Subcutaneous abdominal adipose tissue (tissue), 5 donors: ENCODE measurements around the gene KHSRP.

Experiments used
- H3K27ac ChIP-seq: one replicate; pipeline ENCODE4 v1.7.0; 2013; ENCODE audit warnings: low read depth, mild to moderate bottlenecking, inconsistent platforms, low read length, moderate library complexity
- H3K27me3 ChIP-seq, 5 donors: one replicate each; pipeline ENCODE4 v1.7.0; 2013; ENCODE audit warnings: low read length in 5 of 5, inconsistent platforms in 1 of 5; ENCODE audit not compliant: control insufficient read depth in 5 of 5, insufficient read depth in 4 of 5
- H3K36me3 ChIP-seq, 5 donors: one replicate each; pipeline ENCODE4 v1.7.0; 2013; ENCODE audit warnings: low read length in 5 of 5; ENCODE audit not compliant: control insufficient read depth in 5 of 5, insufficient read depth in 5 of 5
- H3K4me1 ChIP-seq, 5 donors: one replicate each; pipeline ENCODE4 v1.7.0; 2013; ENCODE audit warnings: low read length in 5 of 5, mild to moderate bottlenecking in 3 of 5, moderate library complexity in 1 of 5; ENCODE audit not compliant: control insufficient read depth in 5 of 5, insufficient read depth in 5 of 5
- H3K4me3 ChIP-seq, 5 donors: one replicate each; pipeline ENCODE4 v1.7.0; 2013; ENCODE audit warnings: low read length in 5 of 5, low read depth in 1 of 5
- H3K9ac ChIP-seq, 5 donors: one replicate each; pipeline ENCODE4 v1.7.0; 2013; ENCODE audit warnings: low read length in 5 of 5, mild to moderate bottlenecking in 4 of 5, moderate library complexity in 3 of 5
- H3K9me3 ChIP-seq, 5 donors: one replicate each; pipeline ENCODE4 v1.7.0; 2013; ENCODE audit warnings: low read length in 5 of 5; ENCODE audit not compliant: control insufficient read depth in 5 of 5
- donor health status: healthy.
- donor health status: healthy.
- donor health status: healthy.
- donor health status: healthy.
- donor health status: healthy.

Gene KHSRP

DNA sequence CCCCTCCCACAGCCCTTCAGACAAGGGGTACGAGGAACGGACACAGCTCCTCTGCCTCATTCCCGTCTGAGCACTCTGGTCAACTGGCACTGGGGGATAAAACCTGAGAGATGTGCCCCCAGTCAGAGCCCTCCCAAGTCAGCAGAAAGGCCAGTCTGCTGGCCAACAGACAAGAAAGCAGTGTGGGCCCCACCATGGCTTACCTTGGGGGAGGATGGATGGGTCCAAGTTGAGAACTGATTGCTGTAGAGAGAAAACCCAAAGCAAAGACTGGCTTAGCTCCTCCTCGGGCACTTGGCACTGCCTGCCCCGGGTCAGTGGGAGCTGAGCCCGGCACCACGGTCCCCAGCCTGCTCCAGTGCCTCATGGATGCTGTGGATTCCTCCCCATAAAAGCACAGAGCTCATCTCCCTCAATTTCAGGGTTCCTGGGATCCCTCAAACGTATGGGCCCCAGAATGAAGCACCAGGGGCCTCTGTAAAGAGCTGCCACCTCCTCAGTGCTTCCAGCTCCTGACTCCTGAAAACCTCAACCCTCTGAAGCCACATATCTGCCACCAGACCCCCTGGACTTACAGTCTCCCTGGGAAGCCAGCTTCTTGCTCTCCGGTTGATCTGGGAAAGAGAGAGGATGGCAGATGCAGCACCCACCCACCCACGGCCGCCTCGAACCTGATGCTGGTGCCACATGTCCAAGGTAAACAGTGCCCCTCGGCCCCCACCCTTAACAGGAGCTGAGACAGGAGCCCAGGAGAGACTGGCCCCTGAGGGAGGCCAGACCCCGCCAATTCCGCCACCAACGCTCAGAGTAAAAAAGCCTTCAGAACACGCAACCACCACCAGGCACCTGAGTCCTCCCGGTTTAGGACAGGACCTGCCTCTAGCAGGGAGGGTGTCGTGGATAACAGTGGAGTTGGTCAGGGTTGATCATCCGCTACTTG, 3.3 kb downstream of the KHSRP start:
- Histone ChIP-seq H3K27ac (no peak overlapping the region), H3K36me3 (peaks cover 0 to 59% (median 58%) of the 10 kb centered on the region in 5 donors), H3K9ac (peak overlapping the region in 3 of 5 donors; percentile 9 to 86 (median 57)), H3K4me3 (no peak overlapping the region), H3K4me1 (peaks cover 2 to 43% (median 29%) of the 10 kb centered on the region in 5 donors), H3K9me3 (peaks cover 0 to 3% (median 0%) of the 10 kb centered on the region in 5 donors), H3K27me3 (no peaks in the 10 kb centered on the region)

GRCh38 chr19:6418562-6418932, 6.1 kb downstream of the KHSRP start:
- Histone ChIP-seq H3K27ac (no peak overlapping the region), H3K9me3 (no peaks in the 10 kb centered on the region), H3K4me3 (no peak overlapping the region), H3K27me3 (no peaks in the 10 kb centered on the region), H3K36me3 (peaks cover 0 to 82% (median 79%) of the 10 kb centered on the region in 5 donors), H3K4me1 (peaks cover 0 to 33% (median 24%) of the 10 kb centered on the region in 5 donors), H3K9ac (no peak overlapping the region)

- Histone ChIP-seq H3K9me3 (no peaks in the 10 kb centered on the region), H3K27ac (no peak overlapping the region), H3K27me3 (no peaks in the 10 kb centered on the region), H3K36me3 (peaks cover 0 to 82% (median 79%) of the 10 kb centered on the region in 5 donors), H3K4me3 (no peak overlapping the region), H3K4me1 (peaks cover 0 to 27% (median 18%) of the 10 kb centered on the region in 5 donors), H3K9ac (no peak overlapping the region)
Measured at GRCh38 chr19:6417713-6418561, 6.7 kb downstream of the KHSRP start.

DNA sequence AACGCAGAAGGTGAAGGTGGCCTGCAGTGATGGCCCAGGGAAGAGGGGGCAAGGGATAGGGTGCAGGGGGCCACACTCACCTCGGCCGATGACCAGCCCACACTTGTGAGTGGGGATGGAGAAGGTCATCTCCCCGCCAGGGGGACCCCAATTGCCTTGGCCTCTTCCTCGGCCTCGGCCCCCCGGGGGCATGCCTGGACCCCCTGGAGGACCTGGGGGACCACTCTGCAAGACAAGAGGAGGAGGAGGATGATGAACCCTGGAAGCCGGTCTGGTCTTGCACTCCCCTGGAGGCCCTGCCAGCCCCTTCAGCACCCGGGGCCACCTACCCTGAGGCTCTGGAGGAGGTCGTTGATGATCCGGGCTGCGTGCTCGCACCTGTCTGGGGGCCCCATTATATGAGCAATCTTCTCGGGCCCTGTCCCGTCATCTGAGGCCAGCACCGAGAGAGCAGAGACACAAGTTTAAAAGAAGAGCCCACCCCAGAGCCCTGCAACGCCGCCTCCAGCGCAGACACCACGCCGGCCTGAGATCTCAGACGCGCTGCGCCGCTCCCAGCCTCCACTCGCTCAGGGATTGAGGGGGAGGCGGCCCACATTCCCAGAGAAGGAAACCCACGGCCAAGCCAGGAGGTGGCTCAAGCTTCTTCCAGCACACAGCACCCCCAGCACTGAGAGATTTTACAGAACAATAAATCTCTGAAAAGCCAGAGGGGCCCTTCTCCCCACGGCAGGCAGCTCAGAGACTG, 7.8 kb downstream of the KHSRP start:
- peaks cover 0 to 78% (median 76%) of the 10 kb centered on the region in 5 donors for H3K36me3 ChIP-seq
- H3K9ac ChIP-seq, result no peak overlapping the region

DNA sequence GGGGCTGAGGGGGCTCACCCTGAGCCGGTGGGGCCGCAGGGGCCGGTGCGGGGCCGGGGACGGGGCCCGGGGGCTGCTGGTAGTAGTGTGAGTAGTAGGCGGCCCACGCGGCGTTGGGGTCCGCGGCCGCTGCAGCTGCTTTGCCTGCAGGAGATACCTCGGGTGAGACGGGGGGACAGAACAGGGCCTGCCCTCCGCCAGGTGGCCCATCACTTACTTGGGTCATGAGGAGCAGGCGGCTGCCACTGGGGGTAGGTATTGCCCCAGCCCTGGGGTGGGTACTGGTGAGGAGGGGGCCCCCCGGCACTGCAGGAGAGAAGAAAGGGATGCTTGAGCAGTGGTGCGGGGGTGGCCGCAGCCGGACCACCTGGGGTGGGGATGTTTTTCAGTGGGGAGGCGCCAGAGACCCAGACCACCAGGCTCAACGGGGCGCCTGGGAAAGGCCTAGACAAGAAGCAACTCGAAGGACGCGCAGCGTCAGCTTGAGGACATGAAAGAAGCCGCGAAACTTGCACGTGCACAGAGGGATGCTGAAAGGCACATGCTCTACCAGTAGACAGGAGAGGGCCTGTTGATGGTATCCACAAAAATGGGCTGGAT, 8.9 kb downstream of the KHSRP start:
- Histone ChIP-seq H3K9ac (no peak overlapping the region), H3K4me3 (no peak overlapping the region), H3K9me3 (no peaks in the 10 kb centered on the region), H3K4me1 (peaks cover 0 to 10% (median 8%) of the 10 kb centered on the region in 5 donors), H3K27me3 (no peaks in the 10 kb centered on the region), H3K36me3 (peaks cover 0 to 66% (median 66%) of the 10 kb centered on the region in 5 donors), H3K27ac (no peak overlapping the region)

More for the DNA sequence above, 7.8 kb downstream of the KHSRP start:
- H3K27ac ChIP-seq, result no peak overlapping the region
- peaks cover 0 to 16% (median 13%) of the 10 kb centered on the region in 5 donors for H3K4me1 ChIP-seq
- H3K4me3 ChIP-seq, result no peak overlapping the region
- no peaks in the 10 kb centered on the region for H3K9me3 ChIP-seq
- no peaks in the 10 kb centered on the region for H3K27me3 ChIP-seq

DNA sequence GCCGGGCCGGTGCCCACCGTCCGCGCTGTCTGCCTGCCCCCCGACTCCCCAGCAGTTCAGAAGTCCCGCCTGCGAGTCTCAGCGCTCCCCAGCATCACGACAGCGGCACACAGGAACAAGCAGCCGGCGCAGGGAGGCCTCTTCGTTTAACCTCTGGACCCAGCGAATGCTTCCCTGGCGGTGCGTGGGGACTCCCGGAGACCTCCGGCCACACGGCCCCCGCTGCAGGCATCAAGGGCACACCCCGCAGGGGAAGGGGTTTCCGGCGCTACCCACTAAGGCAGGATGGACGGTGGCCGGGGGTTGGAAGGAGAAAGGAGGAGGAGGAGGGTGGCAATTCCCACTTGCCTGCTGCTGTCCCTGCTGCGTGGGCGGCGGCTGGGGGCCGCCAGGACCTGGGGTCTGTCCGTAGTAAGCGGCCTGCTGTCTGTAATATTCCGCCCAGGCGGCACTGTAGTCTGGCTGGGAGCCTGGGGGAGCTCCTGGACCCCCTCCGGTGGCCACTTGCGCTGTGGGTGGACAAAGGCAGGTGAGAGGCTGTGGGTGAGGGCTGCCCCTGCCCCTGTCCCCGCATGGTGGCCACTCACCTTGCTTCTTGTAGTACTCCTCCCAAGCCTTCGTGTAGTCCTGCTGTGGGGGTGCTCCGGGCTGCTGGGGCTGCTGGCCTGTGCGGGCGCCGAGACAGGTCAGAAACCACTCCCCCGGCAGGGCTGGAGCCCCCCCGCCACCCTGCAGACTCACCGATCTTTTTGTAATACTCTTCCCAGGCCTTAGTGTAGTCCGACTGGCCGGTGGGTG, 9.6 kb downstream of the KHSRP start:
- H3K27ac ChIP-seq, result no peak overlapping the region
- H3K9me3 ChIP-seq, result no peaks in the 10 kb centered on the region
- H3K4me1 ChIP-seq, result peaks cover 0 to 10% (median 2%) of the 10 kb centered on the region in 5 donors
- no peak overlapping the region for H3K9ac ChIP-seq
- no peak overlapping the region for H3K4me3 ChIP-seq
- no peaks in the 10 kb centered on the region for H3K27me3 ChIP-seq
- H3K36me3 ChIP-seq, result peaks cover 0 to 59% (median 59%) of the 10 kb centered on the region in 5 donors

GRCh38 chr19:6413721-6414643, 10.6 kb downstream of the KHSRP start:
- Histone ChIP-seq H3K9me3 (no peaks in the 10 kb centered on the region), H3K36me3 (peaks cover 0 to 49% (median 49%) of the 10 kb centered on the region in 5 donors), H3K27ac (no peak overlapping the region), H3K27me3 (no peaks in the 10 kb centered on the region), H3K4me1 (peaks cover 0 to 10% (median 0%) of the 10 kb centered on the region in 5 donors), H3K9ac (no peak overlapping the region), H3K4me3 (no peak overlapping the region)

GRCh38 chr19:6413291-6413690, 11.3 kb downstream of the KHSRP start:
- Histone ChIP-seq H3K9ac (no peak overlapping the region), H3K27me3 (no peaks in the 10 kb centered on the region), H3K4me1 (peaks cover 0 to 10% (median 0%) of the 10 kb centered on the region in 5 donors), H3K27ac (no peak overlapping the region), H3K4me3 (no peak overlapping the region), H3K9me3 (no peaks in the 10 kb centered on the region), H3K36me3 (peaks cover 0 to 42% (median 42%) of the 10 kb centered on the region in 5 donors)
